H1 (cell line): ENCODE measurements around the gene DRAP1. TPM values are rescaled to one million over a fixed set of nuclear protein-coding genes. Genes with fewer than 3 reads are reported as not detected.

ENCODE experiments used
- ATF3 ChIP-seq: IDR thresholded peaks from 2 replicates; pipeline ENCODE4 v1.6.1; 2011; ENCODE audit warnings: low read depth, mild to moderate bottlenecking, low read length; ENCODE audit not compliant: insufficient read depth
- CREB1 ChIP-seq: IDR thresholded peaks from 2 replicates; pipeline ENCODE4 v1.6.1; 2012; ENCODE audit warnings: inconsistent platforms
- CTCF ChIP-seq, 3 experiments: IDR thresholded peaks; 1 replicate in 2 of 3; 2 replicates in 1 of 3; pipeline versions ENCODE4 v1.5.1 to v1.6.1; 2011; ENCODE audit warnings: low read length in 3 of 3, mild to moderate bottlenecking in 3 of 3, inconsistent platforms in 2 of 3, low read depth in 1 of 3, moderate library complexity in 1 of 3; ENCODE audit not compliant: insufficient read depth in 1 of 3; ENCODE audit errors: control extremely low read depth in 1 of 3
- E2F6 ChIP-seq: IDR thresholded peaks from 2 replicates; pipeline ENCODE4 v1.6.1; 2012; ENCODE audit warnings: inconsistent platforms
- POLR2A ChIP-seq, 2 experiments: IDR thresholded peaks; 1 replicate in 1 of 2; 2 replicates in 1 of 2; pipeline ENCODE4 v1.6.1; 2011; ENCODE audit warnings: low read depth in 2 of 2, low read length in 2 of 2, mild to moderate bottlenecking in 2 of 2; ENCODE audit errors: control extremely low read depth in 1 of 2
- TAF7 ChIP-seq: optimal IDR thresholded peaks from 2 replicates; pipeline ENCODE3; 2011; ENCODE audit warnings: low read depth, mild to moderate bottlenecking, inconsistent platforms, low read length, moderate library complexity, borderline replicate concordance
- polyA plus RNA-seq, 7 experiments: library from polyadenylated mRNA; depleted of rRNA in 3 of 7; stranded (reverse) in 5 of 7; unstranded in 2 of 7; fragments of >200 nt in 5 of 7; fragments of 200-250 nt in 2 of 7; gene quantifications; 1 replicate in 5 of 7; 2 replicates in 1 of 7; 4 replicates in 1 of 7; pipeline versions ENCODE4 v1.2.1 to v1.2.3, GENCODE V29; 2011 to 2013; ENCODE audit warnings: missing spikeins in 2 of 7, mixed read lengths in 2 of 7
- total RNA-seq: library from RNA; stranded (reverse); fragmentation: NEBNext Ultra II Directional; extraction: Animal tissue kit (Norgen Biotek cat#: 25700); gene quantifications from 2 replicates; pipeline ENCODE4 v1.2.1, GENCODE V29; 2021

The DRAP1 gene
- total and polyA plus RNA-seq, 2 of the 8 experiments (the other 6 are each of a cell fraction or from before 2014, with no cell fraction given) = 62.5 to 98.7 TPM

GRCh38 chr11:65890324-65891218 is 28.7 kb upstream of the DRAP1 start, which contains the start of gene CCDC85B (continued):
- TF ChIP-seq ATF3 (no peak), CTCF (IDR thresholded peaks at IDR 0.05; ENCODE audit: control extremely low read depth in 1 of 3, insufficient read depth in 1 of 3, low read depth in 1 of 3, low read length in 3 of 3) (peak in 2 of 3 experiments; percentile 25 to 45; a peak in 3 of 4 replicates), E2F6 (peak; percentile 65), POLR2A (IDR thresholded peaks at IDR 0.05; ENCODE audit: control extremely low read depth in 1 of 2, low read depth in 2 of 2, low read length in 2 of 2) (peak in 1 of 2 experiments; percentile 81; a peak in 2 of 3 replicates), CREB1 (peak; percentile 32; the same call in 1 of the 2 replicates), TAF7 (peak; percentile 74)
